Measurements from ENCODE around the gene CXCL11. TPM values are rescaled to one million over a fixed set of nuclear protein-coding genes. Genes with fewer than 3 reads are reported as not detected.

CXCL11 gene
- polyA plus RNA-seq, 1 donor (not counting 4 experiments of a cell fraction or from before 2014, with no cell fraction given), result 0.93 TPM

- Histone ChIP-seq H3K4me3 (ENCODE audit: control insufficient read depth in 2 of 3, extremely low read depth in 1 of 3, insufficient read depth in 2 of 3, low read depth in 1 of 3, low read length in 3 of 3) (no peak overlapping the region), H4K20me1 (ENCODE audit: control insufficient read depth, extremely low read depth, insufficient read depth, low read length) (no peaks in the 10 kb centered on the region), H3K4me2 (ENCODE audit: control insufficient read depth, extremely low read depth, insufficient read depth, low read depth, low read length) (no peak overlapping the region), H3K27ac (ENCODE audit: control insufficient read depth, insufficient read depth, low read length) (no peak overlapping the region), H3K4me1 (ENCODE audit: control insufficient read depth, extremely low read depth, insufficient read depth, low read length) (no peaks in the 10 kb centered on the region), H3K27me3 (ENCODE audit: control insufficient read depth, extremely low read depth, insufficient read depth, low read length) (no peaks in the 10 kb centered on the region), H3K36me3 (ENCODE audit: control insufficient read depth in 2 of 2, extremely low read depth in 1 of 2, insufficient read depth in 2 of 2, low read length in 2 of 2) (no peaks in the 10 kb centered on the region), H3K9ac (ENCODE audit: control insufficient read depth, extremely low read depth, insufficient read depth, low read length) (no peak overlapping the region), H3K9me3 (ENCODE audit: control insufficient read depth, low read depth, low read length) (no peaks in the 10 kb centered on the region), H3K9me1 (ENCODE audit: control insufficient read depth, extremely low read depth, insufficient read depth, low read length) (no peaks in the 10 kb centered on the region), H2AFZ (ENCODE audit: control insufficient read depth, low read length) (no peak overlapping the region), H3K79me2 (ENCODE audit: control insufficient read depth, insufficient read depth, low read length) (no peaks in the 10 kb centered on the region)
- FAIRE-seq, result no peak
- DNase-seq (ENCODE audit: low read depth, low spot score), result no peak
- dilution Hi-C loops (cut with MboI; ENCODE audit: extremely low pct_ligation_motif_present, low sequenced_read_pairs), result no loop called here
- TF ChIP-seq EZH2 (IDR thresholded peaks at IDR 0.05; ENCODE audit: low read length) (no peak), CTCF (optimal IDR thresholded peaks at IDR 0.05 in 1 of 3, IDR thresholded peaks at IDR 0.05 in 1 of 3, conservative IDR thresholded peaks at IDR 0.05 in 1 of 3; ENCODE audit: extremely low read depth in 1 of 3, insufficient read depth in 2 of 3, low read length in 3 of 3) (no peak)
Observed at GRCh38 chr4:76066546-76066945, 30.7 kb upstream of the CXCL11 start.

DNA sequence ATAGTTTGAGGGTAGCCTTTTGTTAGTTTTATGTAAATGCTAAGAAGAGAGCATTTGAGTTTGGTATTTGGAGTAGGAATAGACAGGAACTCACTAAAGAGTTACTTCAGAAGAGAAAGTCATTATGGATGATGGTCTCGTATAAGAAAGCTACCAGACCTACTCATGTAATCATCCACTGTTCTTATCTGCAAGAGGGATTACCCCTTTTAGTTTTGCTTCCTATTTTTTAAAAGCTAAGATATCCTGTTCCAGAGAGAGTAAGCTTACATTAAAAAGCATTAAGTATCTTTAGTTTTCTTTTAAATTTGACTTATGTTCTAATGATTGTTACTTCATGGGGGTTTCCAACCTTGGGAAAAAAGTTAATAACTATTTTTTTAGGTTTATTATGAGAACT lies 26.1 kb upstream of the CXCL11 start:
- Histone ChIP-seq H3K27ac (ENCODE audit: control insufficient read depth, insufficient read depth, low read length) (no peak overlapping the region), H3K36me3 (ENCODE audit: control insufficient read depth in 2 of 2, extremely low read depth in 1 of 2, insufficient read depth in 2 of 2, low read length in 2 of 2) (no peaks in the 10 kb centered on the region), H3K27me3 (ENCODE audit: control insufficient read depth, extremely low read depth, insufficient read depth, low read length) (no peaks in the 10 kb centered on the region), H3K9me3 (ENCODE audit: control insufficient read depth, low read depth, low read length) (no peaks in the 10 kb centered on the region), H2AFZ (ENCODE audit: control insufficient read depth, low read length) (no peak overlapping the region), H3K4me1 (ENCODE audit: control insufficient read depth, extremely low read depth, insufficient read depth, low read length) (peaks cover 26% of the 10 kb centered on the region), H3K4me3 (ENCODE audit: control insufficient read depth in 2 of 3, extremely low read depth in 1 of 3, insufficient read depth in 2 of 3, low read depth in 1 of 3, low read length in 3 of 3) (no peak overlapping the region), H3K9ac (ENCODE audit: control insufficient read depth, extremely low read depth, insufficient read depth, low read length) (no peak overlapping the region), H3K9me1 (ENCODE audit: control insufficient read depth, extremely low read depth, insufficient read depth, low read length) (no peaks in the 10 kb centered on the region), H3K79me2 (ENCODE audit: control insufficient read depth, insufficient read depth, low read length) (no peaks in the 10 kb centered on the region), H4K20me1 (ENCODE audit: control insufficient read depth, extremely low read depth, insufficient read depth, low read length) (no peaks in the 10 kb centered on the region), H3K4me2 (ENCODE audit: control insufficient read depth, extremely low read depth, insufficient read depth, low read depth, low read length) (no peak overlapping the region)
- dilution Hi-C loops (cut with MboI; ENCODE audit: extremely low pct_ligation_motif_present, low sequenced_read_pairs), result no loop called here
- no peak for FAIRE-seq
- DNase-seq (ENCODE audit: low read depth, low spot score), result no peak
- TF ChIP-seq CTCF (optimal IDR thresholded peaks at IDR 0.05 in 1 of 3, IDR thresholded peaks at IDR 0.05 in 1 of 3, conservative IDR thresholded peaks at IDR 0.05 in 1 of 3; ENCODE audit: extremely low read depth in 1 of 3, insufficient read depth in 2 of 3, low read length in 3 of 3) (no peak), EZH2 (IDR thresholded peaks at IDR 0.05; ENCODE audit: low read length) (no peak)

All from keratinocyte (primary cell).